Measurements from ENCODE around the gene PRR15L. TPM values are rescaled to one million over a fixed set of nuclear protein-coding genes. Genes with fewer than 3 reads are reported as not detected.

Gene PRR15L
- total RNA-seq, 3 donors from 2014 or later (not counting 1 experiment from before 2014, with no cell fraction given): not detected

GRCh38 chr17:47906443-47906842, 51.2 kb downstream of the PRR15L start:
- no peak for ATAC-seq
- Histone ChIP-seq H3K4me3 (ENCODE audit: low read length) (no peak overlapping the region), H3K36me3 (ENCODE audit: control insufficient read depth, insufficient read depth, low read length) (peaks cover 3% of the 10 kb centered on the region), H3K4me1 (ENCODE audit: control insufficient read depth, insufficient read depth, low read length) (no peaks in the 10 kb centered on the region), H3K9me3 (ENCODE audit: control insufficient read depth, insufficient read depth, low read length) (no peaks in the 10 kb centered on the region), H3K27me3 (ENCODE audit: control insufficient read depth, insufficient read depth, low read length) (no peaks in the 10 kb centered on the region), H3K27ac (ENCODE audit: low read length) (no peak overlapping the region)
- H3K27me3 Mint-ChIP-seq (ENCODE audit: low read depth in 2 of 2): no peaks in the 10 kb centered on the region
- DNase-seq: no peak
- intact Hi-C loops (cut with micrococcal nuclease): no loop called here
- peak overlapping the region; percentile 46 to 83 for H3K27ac Mint-ChIP-seq
- no peaks in the 10 kb centered on the region for H3K36me3 Mint-ChIP-seq
- H3K4me1 Mint-ChIP-seq: peaks cover 33 to 43% of the 10 kb centered on the region in 2 donors
- TF ChIP-seq CTCF (IDR thresholded peaks at IDR 0.05): no peak
- H3K4me3 Mint-ChIP-seq: peak overlapping the region; percentile 38
- no peaks in the 10 kb centered on the region for H3K9me3 Mint-ChIP-seq
- WGBS (ENCODE audit: insufficient coverage): 92% methylated on average over 3 of the region's 3 CpGs

GRCh38 chr17:47905221-47905733, 52.4 kb downstream of the PRR15L start:
- TF ChIP-seq CTCF (IDR thresholded peaks at IDR 0.05): no peak
- Histone ChIP-seq H3K4me3 (ENCODE audit: low read length) (no peak overlapping the region), H3K27me3 (ENCODE audit: control insufficient read depth, insufficient read depth, low read length) (no peaks in the 10 kb centered on the region), H3K4me1 (ENCODE audit: control insufficient read depth, insufficient read depth, low read length) (no peaks in the 10 kb centered on the region), H3K9me3 (ENCODE audit: control insufficient read depth, insufficient read depth, low read length) (no peaks in the 10 kb centered on the region), H3K36me3 (ENCODE audit: control insufficient read depth, insufficient read depth, low read length) (peaks cover 3% of the 10 kb centered on the region), H3K27ac (ENCODE audit: low read length) (no peak overlapping the region)
- H3K4me3 Mint-ChIP-seq: no peak overlapping the region
- H3K4me1 Mint-ChIP-seq: peaks cover 33 to 45% of the 10 kb centered on the region in 2 donors
- 95% methylated on average over 8 of the region's 8 CpGs for WGBS (ENCODE audit: insufficient coverage)
- no peaks in the 10 kb centered on the region for H3K36me3 Mint-ChIP-seq
- H3K27ac Mint-ChIP-seq: peak overlapping the region; percentile 46 to 83
- H3K9me3 Mint-ChIP-seq: no peaks in the 10 kb centered on the region
- H3K27me3 Mint-ChIP-seq (ENCODE audit: low read depth in 2 of 2): no peaks in the 10 kb centered on the region
- intact Hi-C loops (cut with micrococcal nuclease): no loop called here
- ATAC-seq (no peak), DNase-seq (no peak)

- DNase-seq: no peak
- H3K4me1 Mint-ChIP-seq: peaks cover 35 to 53% of the 10 kb centered on the region in 2 donors
- H3K4me1 ChIP-seq (ENCODE audit: control insufficient read depth, insufficient read depth, low read length): peaks cover 4% of the 10 kb centered on the region
- no peaks in the 10 kb centered on the region for H3K27me3 ChIP-seq (ENCODE audit: control insufficient read depth, insufficient read depth, low read length)
- H3K4me3 ChIP-seq (ENCODE audit: low read length): no peak overlapping the region
- no peak overlapping the region for H3K4me3 Mint-ChIP-seq
- WGBS (ENCODE audit: insufficient coverage): 94% methylated on average over 4 of the region's 4 CpGs
- intact Hi-C loops (cut with micrococcal nuclease): no loop called here
- H3K36me3 ChIP-seq (ENCODE audit: control insufficient read depth, insufficient read depth, low read length): peaks cover 13% of the 10 kb centered on the region
- no peak overlapping the region for H3K27ac Mint-ChIP-seq
- H3K36me3 Mint-ChIP-seq: no peaks in the 10 kb centered on the region
- H3K27ac ChIP-seq (ENCODE audit: low read length): no peak overlapping the region
- no peaks in the 10 kb centered on the region for H3K9me3 ChIP-seq (ENCODE audit: control insufficient read depth, insufficient read depth, low read length)
- ATAC-seq: no peak
- H3K27me3 Mint-ChIP-seq (ENCODE audit: low read depth in 2 of 2): no peaks in the 10 kb centered on the region
- TF ChIP-seq CTCF (IDR thresholded peaks at IDR 0.05): no peak
- no peaks in the 10 kb centered on the region for H3K9me3 Mint-ChIP-seq
Measured at GRCh38 chr17:47902039-47902744, 55.5 kb downstream of the PRR15L start.

Other genes with a start within 250 kb of the PRR15L start
- 100 to 1,000 TPM; 234 to 328 (median 257) TPM for gene TBX21, start 224.6 kb downstream of the PRR15L start, total RNA-seq
- 100 to 1,000 TPM; 113 to 162 (median 119) TPM for gene OSBPL7, start 136.1 kb downstream of the PRR15L start, total RNA-seq
- gene MRPL10, start 126.3 kb downstream of the PRR15L start, total RNA-seq: 100 to 1,000 TPM; 106 to 232 (median 144) TPM
- gene LRRC46, start 126.2 kb downstream of the PRR15L start, total RNA-seq: 1 to 10 TPM; 1.7 to 3.1 (median 2.7) TPM
- gene SCRN2, start 116.6 kb downstream of the PRR15L start, total RNA-seq: 10 to 100 TPM; 33.7 to 38.0 (median 35.7) TPM
- gene SP6, start 106.7 kb downstream of the PRR15L start, total RNA-seq: under 1 TPM in 2 of 3 donors, not detected in 1; 0.09 TPM
- gene SP2, start 61.6 kb downstream of the PRR15L start, total RNA-seq: 10 to 100 TPM; 29.4 to 44.1 (median 33.1) TPM
- gene PNPO, start 16.3 kb downstream of the PRR15L start, total RNA-seq: 10 to 100 TPM in 1 of 3 donors, 1 to 10 TPM in 2; 6.0 to 10.9 (median 9.3) TPM
- 100 to 1,000 TPM; 289 to 300 (median 292) TPM for gene CDK5RAP3, start 13.2 kb upstream of the PRR15L start, total RNA-seq
- 10 to 100 TPM; 15.9 to 19.1 (median 16.5) TPM for gene COPZ2, start 79.9 kb upstream of the PRR15L start, total RNA-seq
- 10 to 100 TPM; 38.6 to 53.4 (median 47.5) TPM for gene NFE2L1, start 90.5 kb upstream of the PRR15L start, total RNA-seq
- gene CBX1, start 143.6 kb upstream of the PRR15L start, total RNA-seq: 10 to 100 TPM; 16.9 to 25.4 (median 22.6) TPM
- gene SNX11, start 149.9 kb upstream of the PRR15L start, total RNA-seq: 10 to 100 TPM; 22.4 to 43.2 (median 33.2) TPM

Data from natural killer cell (primary cell).